K562 (cell line): ENCODE measurements around the gene KLF13. TPM values are rescaled to one million over a fixed set of nuclear protein-coding genes. Genes with fewer than 3 reads are reported as not detected.

Source experiments
- CREB1 ChIP-seq, 2 experiments: sonication (generic) in 1 of 2; formaldehyde crosslinking in 1 of 2; IDR thresholded peaks; 2 replicates each; pipeline versions ENCODE4 v1.6.1 to v1.8.0; 2012 to 2022; ENCODE audit warnings: inconsistent platforms in 1 of 2, mild to moderate bottlenecking in 1 of 2, missing genetic modification reagents in 1 of 2, moderate library complexity in 1 of 2
- CXXC5 ChIP-seq: fragments of 250-450 bp; sonication (Bioruptor Pico); IDR thresholded peaks from 2 replicates; pipeline ENCODE4 v1.8.0; 2022; ENCODE audit warnings: inconsistent platforms, mild to moderate bottlenecking, moderate library complexity
- ESRRA ChIP-seq: fragments of 450-650 bp; IDR thresholded peaks from 2 replicates; pipeline ENCODE4 v1.6.1; 2014; ENCODE audit warnings: low read depth, mild to moderate bottlenecking, moderate library complexity, borderline replicate concordance
- SP1 ChIP-seq: sonication (generic); formaldehyde crosslinking; IDR thresholded peaks from 2 replicates; pipeline ENCODE4 v1.8.1; 2022; ENCODE audit warnings: mild to moderate bottlenecking, missing genetic modification reagents
- polyA plus RNA-seq, 8 experiments: library from polyadenylated mRNA; depleted of rRNA in 4 of 8; stranded (reverse) in 5 of 8; unstranded in 3 of 8; fragments of >200 nt; fragmentation: Nextera tagmentation in 2 of 8; fragmentation: Illumina TruSeq in 1 of 8; extraction: Ambion mirVana in 2 of 8; extraction: Trizol in 1 of 8; gene quantifications; 2 replicates each; pipeline versions ENCODE4 v1.2.1 to v1.2.3, GENCODE V29; 2011 to 2014; ENCODE audit warnings: inconsistent platforms in 1 of 8, missing spikeins in 1 of 8
- total RNA-seq, 7 experiments: library from RNA; depleted of rRNA in 6 of 7; stranded (reverse); fragments of >200 nt in 6 of 7; fragmentation: Illumina TruSeq in 2 of 7; extraction: Trizol in 2 of 7; gene quantifications; 2 replicates each; pipeline versions ENCODE4 v1.2.1 to v1.2.3, GENCODE V29; 2011 to 2021; ENCODE audit warnings: low replicate concordance in 1 of 7
- TF ChIP-seq, protein P1 (sequence below), 2 experiments: fragments of 450-650 bp; formaldehyde crosslinking in 1 of 2; IDR thresholded peaks; 2 replicates each; pipeline versions ENCODE4 v1.4.0 to v1.6.1; 2014 to 2020; ENCODE audit warnings: mild to moderate bottlenecking in 2 of 2, borderline replicate concordance in 1 of 2, low read depth in 1 of 2

KLF13 gene
- total and polyA plus RNA-seq, 9 of the 15 experiments (the other 6 are each of a cell fraction or from before 2014, with no cell fraction given), result 1.8 to 10.5 (median 4.8) TPM

GRCh38 chr15:31391687-31392671, 65.3 kb downstream of the KLF13 start (continued):
- no peak for TF ChIP-seq CREB1 (IDR thresholded peaks at IDR 0.05)
- TF ChIP-seq CREB1 (CRISPR knock-in tag; IDR thresholded peaks at IDR 0.05), result 0 out of 2 replicates have a peak, but pooled peaks have one; percentile 28
- TF ChIP-seq SP1 (CRISPR knock-in tag), result 0 out of 2 replicates have a peak, but pooled peaks have one; percentile 18
- TF ChIP-seq CXXC5 (CRISPR knock-in tag), result peak; percentile 76
- TF ChIP-seq, protein P1, sequence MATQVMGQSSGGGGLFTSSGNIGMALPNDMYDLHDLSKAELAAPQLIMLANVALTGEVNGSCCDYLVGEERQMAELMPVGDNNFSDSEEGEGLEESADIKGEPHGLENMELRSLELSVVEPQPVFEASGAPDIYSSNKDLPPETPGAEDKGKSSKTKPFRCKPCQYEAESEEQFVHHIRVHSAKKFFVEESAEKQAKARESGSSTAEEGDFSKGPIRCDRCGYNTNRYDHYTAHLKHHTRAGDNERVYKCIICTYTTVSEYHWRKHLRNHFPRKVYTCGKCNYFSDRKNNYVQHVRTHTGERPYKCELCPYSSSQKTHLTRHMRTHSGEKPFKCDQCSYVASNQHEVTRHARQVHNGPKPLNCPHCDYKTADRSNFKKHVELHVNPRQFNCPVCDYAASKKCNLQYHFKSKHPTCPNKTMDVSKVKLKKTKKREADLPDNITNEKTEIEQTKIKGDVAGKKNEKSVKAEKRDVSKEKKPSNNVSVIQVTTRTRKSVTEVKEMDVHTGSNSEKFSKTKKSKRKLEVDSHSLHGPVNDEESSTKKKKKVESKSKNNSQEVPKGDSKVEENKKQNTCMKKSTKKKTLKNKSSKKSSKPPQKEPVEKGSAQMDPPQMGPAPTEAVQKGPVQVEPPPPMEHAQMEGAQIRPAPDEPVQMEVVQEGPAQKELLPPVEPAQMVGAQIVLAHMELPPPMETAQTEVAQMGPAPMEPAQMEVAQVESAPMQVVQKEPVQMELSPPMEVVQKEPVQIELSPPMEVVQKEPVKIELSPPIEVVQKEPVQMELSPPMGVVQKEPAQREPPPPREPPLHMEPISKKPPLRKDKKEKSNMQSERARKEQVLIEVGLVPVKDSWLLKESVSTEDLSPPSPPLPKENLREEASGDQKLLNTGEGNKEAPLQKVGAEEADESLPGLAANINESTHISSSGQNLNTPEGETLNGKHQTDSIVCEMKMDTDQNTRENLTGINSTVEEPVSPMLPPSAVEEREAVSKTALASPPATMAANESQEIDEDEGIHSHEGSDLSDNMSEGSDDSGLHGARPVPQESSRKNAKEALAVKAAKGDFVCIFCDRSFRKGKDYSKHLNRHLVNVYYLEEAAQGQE (IDR thresholded peaks at IDR 0.05; ENCODE audit: borderline replicate concordance), result peak; percentile 16; the same call in 1 of the 2 replicates
- TF ChIP-seq, protein P1 (CRISPR knock-in tag; IDR thresholded peaks at IDR 0.05; ENCODE audit: low read depth), result no peak
- no peak for TF ChIP-seq ESRRA
- TF ChIP-seq, all 486 proteins: peak for 34
